Choroid plexus epithelial cell (primary cell): ENCODE data around the gene OR12D1.
"Not testable (repeated sequence)": the region's sequence is repeated elsewhere in the genome, so short reads cannot be mapped to it uniquely, and the experiment has no call there.

Source experiments
- DNase-seq: peaks from one replicate; pipeline ENCODE4 v3.0.0-alpha.2; 2010; ENCODE audit warnings: low read depth
- H3K4me3 ChIP-seq: 2 replicates; pipeline ENCODE4 v1.5.1; 2011; ENCODE audit warnings: low read depth, mild to moderate bottlenecking, control low read depth, low read length, moderate library complexity
- CTCF ChIP-seq: conservative IDR thresholded peaks from 2 replicates; pipeline ENCODE4 v1.5.1; 2011; ENCODE audit warnings: low read depth, mild to moderate bottlenecking, control low read depth, inconsistent platforms, low read length, moderate library complexity

The OR12D1 gene

GRCh38 chr6:29442719-29443118 lies 28.0 kb downstream of the OR12D1 start:
- DNase-seq: peak; percentile 1
- no peak overlapping the region for H3K4me3 ChIP-seq
- TF ChIP-seq CTCF: no peak

DNA sequence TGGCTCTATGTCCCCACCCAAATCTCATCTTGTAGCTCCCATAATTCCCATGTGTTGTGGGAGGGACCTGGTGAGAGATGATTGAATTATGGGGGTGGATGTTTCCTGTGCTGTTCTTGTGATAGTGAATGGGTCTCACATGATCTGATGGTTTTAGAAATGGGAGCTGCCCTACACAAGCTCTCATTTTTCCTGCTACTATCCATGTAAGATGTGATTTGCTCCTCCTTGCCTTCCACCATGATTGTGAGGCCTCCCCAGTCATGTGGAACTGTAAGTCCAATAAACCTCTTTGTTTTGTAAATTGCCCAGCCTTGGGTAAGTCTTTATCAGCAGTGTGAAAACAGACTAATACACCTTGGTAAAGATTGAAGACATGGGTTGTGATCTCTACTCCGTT lies 29.3 kb downstream of the OR12D1 start:
- not testable (repeated sequence) for DNase-seq, H3K4me3 ChIP-seq

DNA sequence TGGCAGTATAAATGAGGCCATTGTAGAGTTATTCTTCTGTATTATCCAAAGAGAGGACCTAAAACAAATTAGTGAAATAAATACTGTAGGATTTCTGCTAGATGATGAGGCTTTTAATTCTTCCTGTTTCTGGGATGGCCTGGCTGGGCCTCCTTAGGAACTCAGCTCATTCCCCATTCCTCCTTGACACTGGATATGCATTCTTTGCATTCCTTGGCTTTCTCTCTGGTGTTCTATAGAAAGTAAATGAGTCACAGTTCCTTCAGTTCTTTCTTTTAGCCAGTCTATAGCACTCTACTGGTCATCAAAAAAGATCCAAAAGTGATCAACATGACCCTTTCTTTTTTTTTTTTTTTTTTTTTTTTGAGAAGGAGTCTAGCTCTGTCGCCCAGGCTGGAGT lies 32.9 kb downstream of the OR12D1 start:
- DNase-seq: peak; percentile 0
- no peak for TF ChIP-seq CTCF
- no peak overlapping the region for H3K4me3 ChIP-seq

- H3K4me3 ChIP-seq: no peak overlapping the region
- no peak for TF ChIP-seq CTCF
- peak; percentile 2 for DNase-seq
Measured at GRCh38 chr6:29451471-29452193, 36.9 kb downstream of the OR12D1 start.

- no peak for DNase-seq
- no peak for TF ChIP-seq CTCF
- H3K4me3 ChIP-seq: no peak within 1 kb of the TSS
Measured at GRCh38 chr6:29456971-29457370, 42.2 kb downstream of the OR12D1 start, which contains the start of the genes OR11A1 and OR2H1. Gene OR11A1, minus strand, starts transcription at chr6:29457071. Its CDS starts 29,430 bp downstream, at chr6:29427641. Gene OR2H1, plus strand, starts transcription at chr6:29457155. Its CDS starts 4,615 bp downstream, at chr6:29461770.

- no peak overlapping the region for H3K4me3 ChIP-seq
- DNase-seq: no peak
- no peak for TF ChIP-seq CTCF
Measured at GRCh38 chr6:29461021-29461814, 46.5 kb downstream of the OR12D1 start.

DNA sequence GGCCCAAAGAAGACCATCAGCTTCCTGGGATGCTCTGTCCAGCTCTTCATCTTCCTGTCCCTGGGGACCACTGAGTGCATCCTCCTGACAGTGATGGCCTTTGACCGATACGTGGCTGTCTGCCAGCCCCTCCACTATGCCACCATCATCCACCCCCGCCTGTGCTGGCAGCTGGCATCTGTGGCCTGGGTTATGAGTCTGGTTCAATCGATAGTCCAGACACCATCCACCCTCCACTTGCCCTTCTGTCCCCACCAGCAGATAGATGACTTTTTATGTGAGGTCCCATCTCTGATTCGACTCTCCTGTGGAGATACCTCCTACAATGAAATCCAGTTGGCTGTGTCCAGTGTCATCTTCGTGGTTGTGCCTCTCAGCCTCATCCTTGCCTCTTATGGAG lies 47.3 kb downstream of the OR12D1 start:
- no peak for DNase-seq
- no peak overlapping the region for H3K4me3 ChIP-seq
- TF ChIP-seq CTCF: no peak
